Stimulated activated CD4-positive, alpha-beta T cell treated with anti-CD3 and anti-CD28 coated beads, Interleukin-1b, Interleukin-23, amount 100 ng/mL, for 48 hours (primary cell): ENCODE data around the gene CXorf65.

Experiments
- DNase-seq: peaks from one replicate; pipeline ENCODE4 v3.0.0-alpha.2; 2020

Gene CXorf65

DNA sequence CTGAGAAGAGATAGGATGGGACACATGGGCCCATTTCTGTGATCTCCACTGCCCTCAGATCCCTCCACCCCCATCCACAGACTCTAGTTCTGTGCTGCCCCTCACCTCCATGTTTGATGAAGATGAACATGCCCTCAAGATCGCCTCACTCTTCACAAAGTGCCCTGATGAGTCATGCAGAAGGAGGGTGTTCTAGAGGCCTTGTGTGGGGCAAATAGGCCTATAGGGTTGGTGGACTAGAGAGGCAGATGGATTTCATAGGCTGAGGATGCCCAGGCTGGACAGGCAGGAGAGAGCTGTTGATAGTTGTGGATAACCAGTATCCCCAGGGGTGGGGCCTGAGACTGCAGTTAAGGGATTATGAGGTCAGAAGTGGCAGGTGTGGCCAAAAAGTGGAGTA, at the start of gene CXorf65:
Gene CXorf65, minus strand, starts transcription at position 314 of the 400 bp plus-strand sequence. Its CDS starts 184 bp downstream, at position 130.
- peak; percentile 27 for DNase-seq

GRCh38 chrX:71154641-71155040, 48.1 kb upstream of the CXorf65 start:
- no peak for DNase-seq

DNA sequence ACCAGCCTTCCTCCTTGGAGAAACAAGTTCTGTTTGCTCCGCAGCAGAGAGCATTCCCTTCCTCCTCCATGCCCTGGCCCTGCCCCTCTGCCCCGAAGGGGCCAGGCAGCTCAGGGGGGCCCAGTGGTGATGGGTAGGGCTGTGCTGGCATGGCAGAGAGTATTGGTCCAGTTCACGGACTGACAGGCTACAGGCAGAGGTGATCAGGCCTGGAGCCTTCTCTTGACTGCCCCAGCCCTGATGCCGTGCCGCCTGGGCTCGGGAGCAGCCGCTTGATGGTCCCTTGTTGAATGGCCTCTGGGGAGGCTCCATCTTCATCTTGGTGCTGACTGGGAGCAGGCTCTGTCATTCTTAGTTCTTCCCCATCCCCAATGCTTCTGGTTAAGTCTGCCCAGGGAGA, 47.7 kb upstream of the CXorf65 start:
- DNase-seq = no peak

DNA sequence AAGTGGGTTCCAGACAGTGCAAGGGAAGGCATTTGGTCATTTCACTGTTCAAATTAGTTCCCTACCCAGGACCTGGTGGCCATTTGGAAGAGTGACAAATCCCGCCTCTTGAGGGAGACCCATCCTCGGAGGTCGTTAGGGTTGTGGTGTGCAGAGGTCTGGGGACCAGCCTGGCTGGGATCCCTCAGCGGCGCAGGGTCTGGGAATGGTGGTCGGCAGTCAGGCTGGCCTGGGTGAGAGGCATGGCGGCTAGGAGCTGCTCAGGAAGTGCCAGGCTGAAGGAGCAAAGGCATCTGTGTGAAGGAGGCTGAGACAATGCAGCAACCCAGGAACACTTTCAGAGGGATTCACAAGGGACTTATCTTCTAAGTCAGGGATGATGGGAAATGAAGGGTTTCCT, 44.8 kb upstream of the CXorf65 start:
- no peak for DNase-seq

- no peak for DNase-seq
Observed at GRCh38 chrX:71148278-71148663, 41.7 kb upstream of the CXorf65 start.

GRCh38 chrX:71147496-71148277, 41.1 kb upstream of the CXorf65 start:
- DNase-seq = no peak

GRCh38 chrX:71144651-71145050, 38.1 kb upstream of the CXorf65 start, which contains the start of gene NLGN3:
Gene NLGN3, plus strand, starts transcription at chrX:71144841. Its CDS starts 2,909 bp downstream, at chrX:71147750.
- DNase-seq = no peak

DNA sequence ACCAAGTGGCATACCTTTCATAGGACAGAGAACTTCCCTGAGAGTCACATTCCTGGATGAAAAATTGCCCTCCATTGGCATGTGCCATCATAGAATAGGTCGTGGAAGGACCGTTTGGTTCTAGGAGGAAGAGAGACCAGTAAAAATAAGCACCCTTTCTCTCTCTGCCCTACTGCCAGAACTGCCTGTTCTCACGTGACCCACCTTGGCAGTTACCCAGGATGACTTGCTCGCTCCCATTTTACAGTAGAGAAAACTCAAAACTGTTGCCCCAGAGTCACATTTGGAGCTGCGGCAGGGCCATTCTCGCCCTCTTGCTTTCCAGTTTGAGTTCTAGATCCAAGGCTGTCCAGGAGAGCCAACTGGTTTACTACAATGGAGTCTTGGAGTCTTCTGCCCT, 37.0 kb upstream of the CXorf65 start:
- no peak for DNase-seq

DNA sequence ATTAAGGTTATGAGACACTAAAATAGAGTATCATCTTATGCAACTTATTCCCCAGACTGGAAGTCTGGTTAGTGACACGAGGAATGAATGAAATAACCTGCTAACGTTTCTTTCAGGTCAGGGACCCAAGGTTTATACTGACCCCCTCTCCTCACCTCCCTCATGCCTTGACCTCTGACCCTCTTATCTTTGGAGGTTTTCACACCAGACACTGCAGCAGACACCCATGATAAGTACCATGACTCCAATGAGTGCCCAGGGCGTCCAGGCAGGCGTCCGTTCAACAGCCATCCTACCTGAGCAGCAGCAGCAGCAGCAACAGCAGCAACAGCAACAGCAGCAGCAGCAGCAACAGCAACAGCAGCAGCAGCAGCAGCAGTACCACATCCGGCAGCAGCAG, 33.9 kb upstream of the CXorf65 start:
- DNase-seq = no peak

DNA sequence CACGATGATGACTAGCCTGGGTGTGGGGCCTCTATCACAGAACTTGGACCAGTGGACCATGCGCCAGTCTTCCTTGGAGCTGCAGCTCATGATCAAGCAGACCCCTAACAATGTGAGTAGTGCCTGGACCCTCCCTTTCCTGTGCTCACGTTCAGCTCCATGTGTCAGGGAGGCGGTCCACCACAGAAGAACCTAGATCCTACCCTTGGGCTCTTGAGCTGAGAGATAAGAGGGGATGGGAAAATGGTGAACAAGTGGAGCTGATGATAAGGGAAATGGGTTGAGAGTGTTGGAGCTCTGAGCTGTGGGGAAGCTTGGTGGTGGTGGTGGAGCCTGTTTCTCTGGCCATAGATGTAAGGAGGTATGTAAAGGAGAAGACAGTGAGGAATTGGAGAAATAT, 25.0 kb upstream of the CXorf65 start:
- no peak for DNase-seq

GRCh38 chrX:71128915-71129765, 22.6 kb upstream of the CXorf65 start:
- DNase-seq = peak; percentile 69

DNA sequence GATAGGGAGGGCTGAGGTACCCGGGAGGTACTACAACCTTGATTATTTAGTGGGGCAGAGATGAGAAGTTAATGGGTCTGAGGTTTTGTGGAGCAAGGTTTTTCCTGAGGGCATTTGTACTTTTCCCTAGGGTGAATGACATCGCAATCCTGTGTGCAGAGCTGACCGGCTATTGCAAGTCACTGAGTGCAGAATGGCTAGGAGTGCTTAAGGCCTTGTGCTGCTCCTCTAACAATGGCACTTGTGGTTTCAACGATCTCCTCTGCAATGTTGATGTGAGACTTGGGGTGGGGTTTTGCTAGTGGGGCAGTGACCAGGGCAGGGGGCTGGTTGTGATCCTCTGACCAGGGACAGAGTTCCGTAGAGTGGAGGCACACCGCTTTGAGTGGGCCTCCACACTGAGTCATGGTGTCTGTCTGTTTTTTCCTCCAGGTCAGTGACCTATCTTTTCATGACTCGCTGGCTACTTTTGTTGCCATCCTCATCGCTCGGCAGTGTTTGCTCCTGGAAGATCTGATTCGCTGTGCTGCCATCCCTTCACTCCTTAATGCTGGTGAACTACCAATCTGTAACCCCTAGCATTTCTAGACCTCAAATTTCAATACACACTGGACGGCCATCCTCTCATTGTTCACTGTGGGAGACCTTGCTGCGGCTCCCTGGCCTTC, 21.8 kb upstream of the CXorf65 start:
- no peak for DNase-seq

DNA sequence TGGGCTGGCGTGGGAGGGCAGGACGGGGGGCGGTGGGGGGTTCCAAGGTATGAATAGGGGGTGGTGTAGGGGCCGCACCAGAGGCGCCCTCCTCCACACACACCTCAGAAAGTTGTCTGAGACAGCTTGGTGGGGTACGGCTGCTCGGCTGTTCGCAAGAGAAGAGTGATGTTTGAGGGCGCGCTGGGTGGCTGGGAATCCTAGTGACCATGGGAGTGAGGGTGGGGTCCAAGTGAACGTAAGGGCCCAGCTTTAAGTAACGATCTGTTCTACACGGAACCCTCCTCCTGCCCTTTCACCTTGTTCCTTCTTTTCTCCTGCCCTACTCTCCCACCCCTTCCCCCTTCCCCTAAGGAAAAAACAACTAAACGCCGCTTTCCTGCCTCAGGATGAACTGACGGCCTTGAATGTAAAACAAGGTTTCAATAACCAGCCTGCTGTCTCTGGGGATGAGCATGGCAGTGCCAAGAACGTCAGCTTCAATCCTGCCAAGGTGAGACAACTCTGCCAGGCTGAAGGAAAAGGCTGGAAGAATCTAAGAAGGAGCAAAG, 12.5 kb upstream of the CXorf65 start:
- no peak for DNase-seq

DNA sequence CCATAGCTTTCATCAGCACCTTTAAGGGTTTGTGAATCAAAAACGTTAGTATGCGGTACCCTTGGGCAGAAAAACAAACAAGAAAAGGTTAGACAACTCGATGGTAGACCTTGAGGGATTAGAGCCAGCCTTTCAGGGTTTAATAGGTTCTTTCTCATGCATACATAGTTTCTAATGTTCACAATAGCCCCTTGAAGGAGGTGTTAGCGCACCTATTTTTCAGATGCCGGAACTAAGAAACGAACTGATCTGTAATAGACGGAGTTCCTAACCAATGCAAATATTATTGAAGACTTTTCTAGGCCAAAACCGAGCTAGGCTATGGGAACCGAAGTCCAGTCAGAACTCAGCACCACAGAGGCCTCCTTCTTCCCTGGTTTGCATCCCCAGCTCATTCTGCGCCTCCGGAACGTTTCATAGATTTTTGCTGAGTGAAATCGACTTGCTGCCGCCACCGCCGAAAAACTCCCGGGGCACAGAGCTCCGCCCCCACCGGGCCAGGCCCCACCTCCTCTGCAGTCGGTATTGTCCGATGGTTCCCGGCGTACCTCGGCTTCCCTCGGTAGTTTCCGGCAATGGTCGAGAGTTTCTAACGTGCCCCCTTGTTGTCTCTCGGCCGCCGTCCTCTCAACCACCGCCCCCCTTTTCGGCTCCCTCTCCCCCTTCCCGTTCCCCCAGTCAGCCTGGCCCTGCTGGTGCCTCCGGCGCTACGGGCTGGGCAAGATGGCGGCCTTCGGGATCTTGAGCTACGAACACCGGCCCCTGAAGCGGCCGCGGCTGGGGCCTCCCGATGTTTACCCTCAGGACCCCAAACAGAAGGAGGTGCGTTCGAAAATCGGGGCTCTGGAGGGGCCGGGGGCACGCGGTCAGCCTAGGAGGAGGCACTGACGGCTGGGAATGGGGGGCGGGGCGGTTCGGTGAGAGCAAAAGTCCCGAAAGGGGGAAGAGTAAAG, 11.8 kb upstream of the CXorf65 start, which contains the start of gene MED12:
Gene MED12, plus strand, starts transcription at position 565 of the 953 bp plus-strand sequence. Its CDS starts 159 bp downstream, at position 724.
- peak; percentile 79 for DNase-seq

- no peak for DNase-seq
Observed at GRCh38 chrX:71117358-71117757, 10.8 kb upstream of the CXorf65 start.

DNA sequence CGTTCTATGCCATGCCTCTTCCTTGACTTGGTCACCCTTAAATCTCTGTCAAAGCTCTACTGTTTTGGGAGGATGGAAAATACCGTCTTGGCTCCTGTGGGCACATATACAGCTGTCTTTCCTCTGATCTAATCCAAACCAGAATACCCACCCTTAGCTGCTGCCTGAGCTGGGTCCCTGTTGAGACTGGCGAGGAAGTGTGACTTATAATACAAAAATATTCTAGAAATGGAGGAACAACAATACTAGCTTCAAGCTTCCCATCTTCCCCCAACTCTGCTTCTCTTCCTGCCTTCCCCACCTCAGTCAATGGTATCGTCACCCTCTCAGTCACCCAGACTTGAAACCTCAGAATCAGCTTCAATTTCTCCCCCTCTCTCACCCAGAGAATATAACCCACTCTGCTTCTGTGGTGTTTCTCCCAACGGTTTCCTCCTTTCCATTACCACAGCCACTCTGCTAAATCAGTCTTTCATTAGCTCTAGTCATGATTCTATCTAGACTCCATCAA, 5.4 kb upstream of the CXorf65 start:
- DNase-seq = no peak

DNA sequence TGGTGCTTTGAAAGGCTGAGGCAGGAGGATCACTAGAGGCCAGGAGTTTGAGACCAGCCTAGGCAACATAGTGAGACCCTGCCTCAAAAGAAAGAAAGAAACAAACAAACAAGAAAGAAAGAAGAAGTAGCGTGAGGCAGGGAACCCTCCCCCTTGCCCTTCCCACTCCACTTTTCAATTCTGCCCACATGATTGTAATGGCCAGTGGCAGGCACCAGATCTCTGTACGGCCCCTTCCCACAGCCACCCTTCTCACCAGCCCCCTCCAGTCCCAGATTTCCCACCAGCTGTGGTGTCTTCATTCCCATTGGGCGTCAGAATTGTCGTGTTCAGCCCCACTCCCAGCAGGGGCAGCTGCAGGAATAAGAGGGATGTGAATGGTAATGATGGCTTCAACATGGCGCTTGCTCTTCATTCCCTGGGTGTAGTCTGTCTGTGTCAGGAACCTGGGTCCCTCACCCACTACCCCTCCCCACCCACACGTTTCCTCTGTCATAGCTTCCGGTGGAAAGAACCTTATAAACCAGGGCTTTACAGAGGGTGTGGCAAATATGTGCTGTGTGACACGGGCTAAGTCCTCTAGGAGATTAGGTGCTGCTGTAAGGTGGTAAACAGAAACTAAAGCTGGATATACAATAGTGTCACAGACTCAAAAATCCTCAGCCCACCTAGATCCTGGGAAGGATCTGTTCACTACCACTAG, 4.8 kb upstream of the CXorf65 start, which contains the start of gene IL2RG:
Gene IL2RG, minus strand, starts transcription at position 437 of the 703 bp plus-strand sequence. Its CDS starts 38 bp downstream, at position 399.
- peak; percentile 81 for DNase-seq

GRCh38 chrX:71109051-71109450, 2.5 kb upstream of the CXorf65 start:
- DNase-seq = no peak

- DNase-seq = peak; percentile 31
Observed at GRCh38 chrX:71107762-71108360, 1.3 kb upstream of the CXorf65 start.

GRCh38 chrX:71107245-71107644, 705 bp upstream of the CXorf65 start:
- no peak for DNase-seq
